HG03432 (cell line): ENCODE results near the gene BICD2.
"Not testable (repeated sequence)": the region's sequence is repeated elsewhere in the genome, so short reads cannot be mapped to it uniquely, and the experiment has no call there.

Source experiments
- ATAC-seq: cut with Tn5 transposase; IDR thresholded peaks from one replicate; pipeline ENCODE4 v1.9.1; 2021; ENCODE audit warnings: mild to moderate bottlenecking, moderate library complexity; ENCODE audit not compliant: unreplicated experiment

The BICD2 gene

GRCh38 chr9:92764381-92764987, at the start of gene BICD2:
Gene BICD2, minus strand, starts transcription at chr9:92764833. Its CDS starts 89 bp downstream, at chr9:92764744.
- peak; percentile 94 for ATAC-seq

DNA sequence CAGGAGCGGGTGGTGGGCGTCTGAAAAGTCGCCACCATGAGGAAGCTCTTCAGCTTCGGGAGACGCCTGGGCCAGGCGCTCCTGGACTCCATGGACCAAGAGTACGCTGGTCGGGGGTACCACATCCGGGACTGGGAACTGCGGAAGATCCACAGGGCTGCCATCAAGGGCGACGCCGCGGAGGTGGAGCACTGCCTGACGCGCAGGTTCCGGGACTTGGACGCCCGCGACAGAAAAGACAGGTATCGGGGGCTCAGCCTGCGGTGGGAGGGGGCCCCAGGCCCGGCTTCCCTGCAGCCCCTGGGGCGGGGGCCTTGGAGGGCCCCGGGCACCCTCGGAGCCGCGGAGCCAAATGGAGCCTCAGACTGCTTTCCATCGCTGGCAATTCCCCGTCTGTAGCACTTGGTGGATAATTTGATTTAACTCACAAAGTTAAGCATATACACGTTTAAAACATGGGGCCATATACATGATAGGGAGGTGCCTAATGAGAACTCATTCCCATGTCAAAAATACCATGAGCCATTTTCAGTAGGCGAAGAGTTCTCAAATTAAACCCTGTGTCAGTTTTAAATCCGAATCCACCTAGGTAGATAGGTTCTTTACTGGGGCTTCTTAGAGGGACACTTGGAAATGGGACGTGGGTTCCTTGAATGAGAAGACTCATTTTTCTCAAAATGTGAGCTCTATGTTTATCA, 45.1 kb upstream of the BICD2 start:
- not testable (repeated sequence) for ATAC-seq

DNA sequence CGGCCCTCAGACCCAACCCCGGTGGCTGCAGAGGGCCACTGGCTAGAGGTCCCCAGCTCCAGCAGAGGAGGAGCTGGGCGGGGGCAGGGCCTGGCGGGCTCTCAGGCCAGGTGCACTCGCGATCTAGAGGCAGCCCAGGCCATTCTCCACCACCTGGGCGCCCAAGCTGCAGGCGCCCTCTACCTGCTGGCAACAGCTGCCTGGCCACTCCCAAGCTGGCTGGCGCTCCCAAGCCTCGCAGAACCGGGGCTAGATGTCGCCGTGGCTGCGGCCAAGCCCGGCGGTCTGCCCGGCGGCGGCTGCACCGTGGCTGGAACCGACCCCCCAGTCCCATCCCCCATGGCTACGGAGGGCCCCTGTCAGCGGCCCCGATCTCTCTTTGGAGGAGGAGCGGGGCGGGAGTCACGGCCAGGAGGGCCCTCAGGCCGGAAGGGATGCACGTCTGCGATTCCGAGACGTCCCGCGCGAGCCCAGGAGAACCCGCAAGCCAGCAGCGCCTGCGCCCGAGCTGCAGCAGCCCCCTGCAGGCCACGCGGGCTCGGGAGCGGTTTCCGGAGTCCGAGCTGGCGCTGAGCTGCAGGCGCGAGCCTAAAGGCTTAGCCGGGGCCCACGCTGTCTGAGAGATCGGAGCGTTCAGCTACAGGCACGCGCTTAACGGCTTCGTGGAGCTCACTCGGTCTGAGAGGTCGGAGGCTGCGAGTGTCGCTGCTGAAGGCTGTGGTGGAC, 44.3 kb upstream of the BICD2 start:
- peak; percentile 49 for ATAC-seq

GRCh38 chr9:92807757-92808725, 43.4 kb upstream of the BICD2 start:
- ATAC-seq: peak; percentile 24

DNA sequence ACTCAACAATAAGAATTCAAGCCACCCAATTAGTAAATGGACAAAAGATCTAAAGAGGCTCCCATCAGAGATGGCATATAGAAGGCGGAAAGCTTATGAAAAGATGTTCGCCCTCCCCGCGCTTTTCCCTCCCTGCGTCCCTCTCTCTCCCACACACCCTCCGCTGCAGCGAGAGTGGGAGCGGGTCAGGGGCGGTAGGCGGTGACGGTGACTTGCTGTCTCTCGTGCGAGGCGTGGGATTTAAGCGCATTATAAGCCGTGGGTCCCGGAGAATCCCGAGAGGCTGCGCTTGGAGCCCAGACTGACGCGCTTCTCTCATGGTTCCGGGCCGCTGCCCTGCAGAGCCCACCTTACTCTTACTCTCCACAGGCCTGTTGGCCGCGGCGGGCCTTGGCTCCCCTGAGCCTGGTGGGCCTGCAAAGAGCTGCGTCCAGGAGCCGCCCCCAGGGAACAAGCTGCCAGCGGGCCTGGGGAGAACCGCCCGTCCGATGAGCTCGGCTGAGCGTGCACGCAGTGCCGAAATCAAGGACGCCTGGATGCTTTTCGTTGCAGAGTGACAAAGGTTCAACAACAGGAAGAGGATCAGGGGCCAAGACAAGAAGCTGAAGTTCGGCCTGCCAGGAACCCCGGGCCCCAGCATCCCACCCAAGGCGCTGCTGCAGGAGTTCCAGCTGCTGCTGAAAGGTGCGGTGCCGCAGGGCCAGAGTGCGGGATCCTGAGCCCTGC, 42.6 kb upstream of the BICD2 start:
- no peak for ATAC-seq

GRCh38 chr9:92804727-92805126, 40.1 kb upstream of the BICD2 start:
- no peak for ATAC-seq

DNA sequence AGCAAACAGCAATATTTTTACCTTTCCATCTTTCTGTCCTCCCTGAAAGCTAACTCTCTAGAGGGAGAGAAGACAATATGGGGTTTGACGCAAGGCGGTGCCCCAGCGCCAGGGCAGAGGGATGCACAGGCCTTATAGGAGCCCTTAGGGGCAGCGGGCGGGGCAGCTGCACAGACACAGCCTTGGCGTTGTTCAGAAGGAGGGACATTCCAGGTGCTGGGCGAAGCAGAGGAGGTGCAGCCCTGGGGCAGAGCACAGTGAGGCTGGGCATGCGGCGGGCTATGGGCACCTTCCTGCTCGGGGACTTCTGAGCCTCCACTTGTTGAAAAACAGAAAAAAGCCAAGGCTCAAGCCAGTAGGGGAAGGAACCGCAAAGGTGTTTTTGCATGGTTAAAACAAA, 33.7 kb upstream of the BICD2 start:
- no peak for ATAC-seq

- not testable (repeated sequence) for ATAC-seq
Measured at GRCh38 chr9:92796337-92796804, 31.7 kb upstream of the BICD2 start.

DNA sequence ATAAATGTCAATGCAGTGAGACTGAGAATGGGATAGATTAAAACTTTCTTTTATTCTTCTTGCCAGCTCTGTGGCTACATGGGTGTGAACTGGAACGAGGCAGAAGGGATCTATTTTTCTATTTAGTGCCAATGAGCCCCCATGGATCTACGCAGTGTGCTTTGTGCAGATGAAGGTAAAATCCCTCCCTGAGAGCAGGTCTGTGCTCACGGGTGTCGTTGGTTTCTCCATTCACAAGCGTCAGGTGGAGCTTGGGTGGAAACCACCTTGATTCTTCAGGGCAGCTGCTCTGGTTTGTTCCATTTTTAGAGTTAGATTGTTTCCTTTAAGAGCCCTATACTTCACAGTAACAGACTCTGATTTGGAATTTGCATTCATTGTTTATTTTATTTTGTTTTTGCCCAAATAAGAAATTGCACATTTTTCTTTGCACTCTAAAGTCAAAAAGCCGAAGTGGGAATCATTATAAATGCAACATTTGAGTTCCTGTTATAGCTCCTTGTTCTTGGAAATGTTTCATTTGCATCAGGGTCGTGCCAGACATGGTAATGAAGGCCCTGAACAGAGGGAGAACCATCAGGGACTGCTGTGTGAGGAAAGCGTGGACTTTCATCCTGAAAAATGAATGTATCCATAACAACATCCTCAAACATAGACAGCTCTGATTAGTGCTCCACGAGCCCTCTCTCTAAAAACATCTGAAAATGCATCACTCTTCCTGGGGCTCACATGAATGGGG, 31.1 kb upstream of the BICD2 start:
- no peak for ATAC-seq

DNA sequence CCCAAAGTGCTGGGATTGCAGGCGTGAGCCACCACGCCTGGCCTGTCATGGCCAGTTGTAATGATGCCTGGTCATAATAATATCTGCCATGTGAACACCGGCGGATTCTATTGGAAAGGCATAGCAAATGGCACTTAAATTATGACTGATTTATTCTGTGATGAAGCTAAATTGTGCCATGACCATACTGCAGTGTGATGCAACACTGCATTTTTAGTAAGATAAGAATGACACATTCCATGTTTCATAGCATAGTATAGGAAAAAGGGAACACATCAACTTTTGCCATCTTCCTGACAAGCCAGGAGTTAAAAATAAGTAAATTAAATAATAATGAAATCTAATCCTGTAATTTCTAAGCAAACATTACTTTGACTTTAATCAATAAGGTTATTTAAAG, 30.4 kb upstream of the BICD2 start:
- ATAC-seq: no peak

- no peak for ATAC-seq
Measured at GRCh38 chr9:92794426-92794825, 29.8 kb upstream of the BICD2 start.

DNA sequence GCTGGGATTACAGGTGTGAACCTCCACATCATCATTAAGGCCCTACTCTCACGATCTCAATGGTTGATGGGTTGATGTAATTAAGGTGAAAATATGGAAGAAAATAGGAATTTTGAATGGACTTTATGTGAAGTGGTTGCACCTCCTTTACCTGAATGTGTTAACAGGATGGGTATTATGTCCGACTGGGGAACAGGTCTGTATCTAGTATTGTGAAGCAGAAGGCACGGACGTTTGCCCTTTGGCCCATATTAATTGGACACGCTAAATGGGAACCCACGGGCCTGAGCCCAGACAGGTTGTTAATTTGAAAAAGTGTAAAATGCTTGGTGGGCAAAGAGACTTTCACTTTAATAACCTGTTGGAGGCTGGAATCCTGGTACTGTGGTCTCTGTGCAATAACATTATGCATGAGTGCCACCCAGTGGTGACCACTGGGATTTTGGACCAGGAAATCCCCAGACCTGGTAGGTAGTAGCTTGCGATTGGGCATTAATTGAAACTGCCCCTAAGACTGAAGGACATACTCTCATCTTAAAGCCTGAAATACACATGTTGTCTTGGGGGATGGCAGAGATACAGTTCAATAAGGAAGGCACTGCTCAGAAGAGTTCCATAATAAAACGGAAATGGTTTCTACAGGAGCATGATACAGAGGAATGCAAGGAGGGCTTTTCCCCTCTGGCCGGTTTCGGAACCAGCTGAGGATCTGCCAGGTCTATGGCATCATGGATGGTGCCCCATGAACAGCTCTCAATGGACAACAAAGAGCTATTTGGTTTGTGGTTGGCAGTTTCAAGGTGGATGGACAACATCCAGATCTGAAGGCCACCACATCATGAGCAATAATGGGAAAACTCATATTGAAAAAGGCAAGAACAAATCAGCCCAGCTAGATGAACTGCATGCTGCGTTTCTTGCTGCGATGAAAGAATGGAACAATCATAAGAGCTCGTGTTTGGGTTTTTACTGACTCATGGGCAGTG, 26.2 kb upstream of the BICD2 start:
- peak; percentile 58 for ATAC-seq

GRCh38 chr9:92786298-92786697, 21.7 kb upstream of the BICD2 start:
- ATAC-seq: no peak

DNA sequence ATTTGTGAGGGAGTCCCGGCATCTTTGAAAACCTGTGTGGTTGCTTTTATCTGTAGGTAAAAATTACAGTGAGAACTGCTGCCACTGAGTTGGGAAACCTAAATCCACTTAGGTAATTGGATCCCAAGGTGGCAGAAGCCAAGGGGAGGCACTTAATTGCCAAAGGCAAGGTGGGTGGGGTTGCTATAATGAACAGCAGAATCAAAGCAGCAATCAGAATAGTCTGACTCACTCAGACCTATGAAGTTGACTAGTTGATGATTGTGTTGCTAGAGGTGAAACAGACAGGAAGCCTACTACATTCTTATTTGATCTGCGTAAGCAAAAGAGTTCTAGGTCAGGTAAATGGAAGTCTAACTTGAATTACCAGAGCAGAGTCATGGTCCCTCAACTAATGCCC, 17.3 kb upstream of the BICD2 start:
- ATAC-seq: no peak

DNA sequence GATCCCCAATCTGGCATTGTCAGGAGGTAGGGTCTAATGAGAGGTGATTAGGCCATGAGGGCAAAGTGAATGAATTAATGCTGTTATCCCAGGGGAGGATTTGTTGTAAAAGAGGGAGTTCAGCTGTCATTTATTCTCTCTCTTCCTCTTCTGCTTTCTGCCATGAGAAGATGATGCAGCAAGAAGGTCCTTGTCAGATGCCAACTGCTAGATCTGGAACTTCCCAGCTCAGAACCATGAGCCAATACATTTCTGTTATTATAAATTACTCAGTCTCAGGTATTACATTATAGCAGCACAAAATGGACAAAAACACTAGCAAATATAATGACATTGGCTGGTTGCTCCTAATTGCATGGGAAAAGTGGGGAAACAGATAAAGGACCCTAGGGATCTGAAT, 15.6 kb upstream of the BICD2 start:
- ATAC-seq: no peak

DNA sequence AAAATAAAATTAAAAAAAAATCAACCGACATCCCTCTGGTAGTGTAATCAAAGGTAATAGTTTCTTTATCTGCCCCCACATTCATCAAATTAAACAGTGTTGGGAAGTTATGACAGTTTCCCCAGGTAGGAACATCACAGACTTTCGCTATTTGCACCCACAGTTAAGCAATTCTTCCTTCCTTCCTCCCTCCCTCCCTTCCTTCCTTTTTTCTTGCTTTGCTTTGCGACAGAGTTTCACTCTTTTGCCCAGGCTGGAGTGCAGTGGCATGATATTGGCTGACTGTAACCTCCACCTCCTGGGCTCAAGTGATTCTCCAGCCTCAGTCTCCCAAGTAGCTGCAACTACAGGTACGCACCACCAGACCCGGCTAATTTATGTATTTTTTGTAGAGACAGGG, 10.8 kb upstream of the BICD2 start:
- ATAC-seq: no peak

- no peak for ATAC-seq
Measured at GRCh38 chr9:92774274-92774673, 9.6 kb upstream of the BICD2 start.

- no peak for ATAC-seq
Measured at GRCh38 chr9:92773810-92774209, 9.2 kb upstream of the BICD2 start.
